Left cardiac atrium (tissue), 4 donors: ENCODE results near the gene CCDC191. TPM values are rescaled to one million over a fixed set of nuclear protein-coding genes. Genes with fewer than 3 reads are reported as not detected.
A peak's percentile ranks its signal among the peaks of the same experiment; 100 is the strongest.

ENCODE experiments used
- ATAC-seq, 2 donors: fragments of 200-7000 bp; cut with Tn5 transposase; one replicate each; pipeline ENCODE4 v1.9.1; 2020; ENCODE audit warnings: mild to moderate bottlenecking in 2 of 2, moderate library complexity in 2 of 2
- DNase-seq: peaks from one replicate; pipeline ENCODE4 v3.0.0-alpha.2; 2020
- intact Hi-C, 2 donors: fragments of 100-400 bp; cut with DNase I; formaldehyde crosslinking; loops; one replicate each; pipeline versions ENCODE4 v1.14.1 to v1.15.1; 2022 to 2023
- total RNA-seq, 2 donors: library from RNA; stranded (reverse); fragmentation: NEBNext Ultra II Directional; extraction: Animal tissue kit (Norgen Biotek cat#: 25700); gene quantifications; one replicate each; pipeline ENCODE4 v1.2.1, GENCODE V29; 2021
- donor health status: DM: no; HTN: yes; CAD: no.
- donor health status: DM: no; HTN: yes; CAD: no; lungs with severe emphysema.
- donor health status: DM: yes; HTN: yes; CAD: no.
- donor health status: Dilated cardiomyopathy.

CCDC191 gene
- total RNA-seq, 2 donors from 2014 or later = 1.3 to 1.4 TPM

- no peak for DNase-seq
- intact Hi-C loops = no loop called here
- no peak for ATAC-seq
Observed at GRCh38 chr3:113985541-113985940, 70.8 kb downstream of the CCDC191 start.

DNA sequence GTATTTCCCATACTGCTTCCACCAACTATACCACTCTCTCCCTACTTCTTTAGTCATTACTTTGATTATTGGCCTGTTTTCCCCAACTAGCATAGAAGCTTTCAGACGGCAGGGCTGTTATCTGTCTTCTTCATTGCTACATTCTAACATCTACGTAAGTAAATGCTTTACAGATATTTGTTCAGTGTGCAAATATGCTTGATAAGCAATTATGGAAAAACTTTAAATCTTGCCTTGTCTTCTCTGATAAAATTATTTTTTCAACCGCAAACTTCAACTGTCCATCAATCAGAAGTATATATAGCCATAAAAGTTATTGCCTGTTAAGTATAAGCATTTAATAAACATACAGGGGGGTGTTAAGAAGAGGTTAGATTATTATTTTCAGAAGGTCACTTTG, 72.8 kb downstream of the CCDC191 start:
- ATAC-seq (no peak), DNase-seq (no peak)
- intact Hi-C loops = no loop called here

- DNase-seq = no peak
- intact Hi-C loops = no loop called here
- no peak for ATAC-seq
Observed at GRCh38 chr3:113981803-113982202, 74.5 kb downstream of the CCDC191 start.

DNA sequence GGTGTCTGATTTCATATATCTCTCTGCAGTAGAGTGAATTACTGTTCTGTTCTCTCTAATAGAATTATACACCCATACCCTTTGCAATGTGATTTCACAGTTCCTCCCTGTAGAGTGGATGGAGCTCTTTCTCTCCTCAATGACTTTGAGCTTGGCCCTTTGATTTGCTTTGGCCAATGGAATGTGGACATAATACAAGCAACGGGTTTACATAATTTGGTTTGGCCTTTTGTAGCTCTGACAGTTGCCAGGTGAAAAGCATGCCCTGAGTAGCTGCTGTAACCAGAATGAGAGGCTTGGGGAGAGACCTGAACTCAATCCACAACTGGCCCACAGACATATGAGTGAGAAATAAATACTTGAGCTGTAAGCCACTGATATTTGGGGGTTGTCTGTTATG, 76.4 kb downstream of the CCDC191 start:
- DNase-seq (no peak), ATAC-seq (no peak)
- intact Hi-C loops = no loop called here

DNA sequence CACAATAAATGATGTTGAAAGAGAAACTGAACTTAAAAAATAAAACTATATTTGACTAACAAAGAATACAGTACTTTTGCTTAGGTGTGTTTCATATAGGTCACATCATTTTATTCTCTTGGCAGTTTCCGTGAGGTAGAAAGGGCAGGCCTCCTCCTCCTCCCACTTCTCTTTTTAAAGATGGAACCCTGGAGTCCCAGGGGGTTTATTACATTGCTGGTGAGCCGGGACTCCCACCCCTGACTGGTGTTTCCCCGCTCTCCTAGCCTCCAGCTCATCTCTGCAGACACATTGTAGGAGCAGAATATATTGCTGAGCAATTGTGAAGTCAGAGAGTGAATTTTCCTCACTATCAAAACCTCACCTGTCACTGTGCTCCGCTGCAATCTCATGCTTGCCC, 78.5 kb downstream of the CCDC191 start:
- DNase-seq = no peak
- intact Hi-C loops = no loop called here
- ATAC-seq = no peak

GRCh38 chr3:113968986-113969385, 87.3 kb downstream of the CCDC191 start:
- intact Hi-C loops = no loop called here
- ATAC-seq (peak; percentile 59 to 80), DNase-seq (no peak)

- intact Hi-C loops = no loop called here
- DNase-seq (no peak), ATAC-seq (no peak)
Observed at GRCh38 chr3:113966172-113966571, 90.2 kb downstream of the CCDC191 start.

GRCh38 chr3:113963879-113964278, 92.4 kb downstream of the CCDC191 start:
- intact Hi-C loops = no loop called here

DNA sequence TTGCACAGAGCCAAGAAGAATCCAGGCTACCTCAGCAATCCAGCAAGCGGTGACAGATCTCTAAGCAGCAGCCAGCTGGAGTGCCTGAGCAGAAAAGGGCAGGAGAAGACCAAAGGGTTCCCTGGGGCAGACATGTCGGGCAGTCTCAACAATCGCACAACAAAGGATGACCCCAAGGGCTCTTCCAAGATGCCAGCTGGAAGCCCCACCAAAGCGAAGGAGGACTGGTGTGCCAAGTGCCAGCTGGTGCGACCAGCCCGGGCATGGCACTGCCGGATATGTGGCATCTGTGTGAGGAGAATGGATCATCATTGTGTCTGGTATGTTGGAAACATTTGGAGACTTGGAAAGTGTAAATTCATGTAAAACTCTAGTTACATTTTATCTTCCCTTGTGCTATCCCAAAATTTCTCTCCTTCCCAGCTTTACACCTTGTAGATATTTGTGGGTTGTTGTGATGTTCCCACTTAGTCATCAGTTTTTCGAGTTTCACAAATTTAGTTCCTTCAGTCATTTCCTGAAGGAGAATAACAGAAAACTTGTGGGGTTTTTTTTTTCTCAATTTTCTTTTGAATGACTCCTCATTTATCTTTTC, 102.1 kb downstream of the CCDC191 start:
- DNase-seq (no peak), ATAC-seq (no peak)
- intact Hi-C loops = no loop called here

More at GRCh38 chr3:113963879-113964278, 92.4 kb downstream of the CCDC191 start:
- no peak for DNase-seq
- no peak for ATAC-seq

GRCh38 chr3:113953677-113954076, 102.6 kb downstream of the CCDC191 start:
- DNase-seq = no peak
- no peak for ATAC-seq
- intact Hi-C loops = no loop called here

GRCh38 chr3:113952921-113953320, 103.4 kb downstream of the CCDC191 start:
- DNase-seq = no peak
- intact Hi-C loops = no loop called here
- ATAC-seq = no peak

- DNase-seq (peak; percentile 34), ATAC-seq (peak; percentile 32 to 55)
- intact Hi-C loops = no loop called here
Observed at GRCh38 chr3:113948015-113948917, 108.1 kb downstream of the CCDC191 start.

DNA sequence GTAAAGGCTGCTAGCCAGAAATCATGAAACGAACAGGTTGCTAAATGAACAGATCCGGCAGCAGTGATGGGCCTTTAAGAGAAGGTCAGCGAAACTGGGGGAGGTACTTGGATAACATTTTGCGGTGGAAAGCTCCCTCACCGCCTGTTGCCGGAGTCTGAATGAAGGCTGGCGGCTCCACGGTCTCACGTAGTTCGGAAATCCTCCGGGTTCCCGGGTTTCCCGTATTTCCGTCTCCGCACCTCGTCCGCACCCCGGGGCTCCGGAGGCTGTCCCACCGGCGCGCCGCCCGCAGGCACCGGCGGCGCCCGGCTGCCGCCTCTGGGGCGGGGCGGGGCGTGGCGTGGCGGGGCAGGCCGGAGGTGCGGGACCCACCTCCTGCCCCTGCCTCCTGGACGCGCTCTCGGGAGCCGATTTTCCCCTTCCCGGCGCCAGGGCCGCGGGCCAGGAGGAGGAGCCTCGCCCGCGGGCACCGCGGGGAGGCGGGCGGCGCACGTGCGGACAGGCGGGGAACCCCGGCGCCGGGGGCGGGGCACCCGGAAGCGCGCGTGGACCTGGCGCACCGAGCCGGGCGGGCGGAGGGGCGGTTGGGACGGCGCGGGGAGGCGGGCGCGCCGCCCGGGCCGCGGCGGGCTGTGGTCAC, 108.8 kb downstream of the CCDC191 start, which contains the start of gene ZDHHC23:
TSS of gene ZDHHC23 (plus strand) at position 642 of the 643 bp plus-strand sequence. CDS start 790 bp downstream, outside the sequence.
- intact Hi-C loops = no loop called here
- peak; percentile 91 to 97 for ATAC-seq
- peak; percentile 82 for DNase-seq

DNA sequence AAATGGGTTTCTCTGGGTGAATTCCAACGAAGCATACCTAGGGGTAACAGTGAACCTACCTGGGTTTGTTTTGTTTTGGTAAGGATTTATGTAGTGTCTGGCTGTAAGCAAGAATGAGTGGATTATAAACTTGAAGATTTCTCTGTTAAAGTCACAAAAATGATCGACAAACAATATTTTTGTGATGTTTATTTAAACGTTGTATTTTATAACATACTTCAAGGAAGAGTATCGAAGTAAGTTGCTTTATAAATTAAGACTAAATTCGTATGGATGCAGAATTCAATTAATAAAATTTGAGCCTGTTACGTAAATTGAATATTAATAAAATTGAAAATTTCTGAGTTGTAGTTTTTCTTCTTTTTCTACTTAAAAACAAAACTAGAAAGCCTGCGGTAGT, 109.5 kb downstream of the CCDC191 start:
- intact Hi-C loops = no loop called here
- ATAC-seq = no peak
- DNase-seq = no peak

DNA sequence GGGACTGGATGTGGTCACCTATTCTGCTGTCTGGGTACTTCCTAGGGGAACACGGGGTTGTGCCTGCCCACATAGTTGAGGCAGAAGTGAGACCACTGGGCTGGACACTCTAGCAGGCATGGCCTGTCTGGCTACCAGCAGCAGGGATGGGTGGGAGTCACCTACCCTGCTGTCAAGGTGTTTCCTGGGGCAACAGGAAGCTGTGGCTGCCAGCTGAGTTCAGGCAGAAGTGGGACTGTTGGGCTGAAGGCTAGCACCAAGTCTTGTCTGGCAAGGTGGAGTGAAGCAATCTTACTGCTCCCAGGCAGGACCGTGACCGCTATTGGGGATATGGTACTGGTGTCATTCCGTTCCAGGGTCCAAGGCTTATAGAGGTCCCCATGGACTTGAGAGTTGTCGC, 128.8 kb downstream of the CCDC191 start:
- intact Hi-C loops = no loop called here
- no peak for DNase-seq
- ATAC-seq = no peak

GRCh38 chr3:113914646-113915045, 141.7 kb downstream of the CCDC191 start:
- ATAC-seq (no peak), DNase-seq (no peak)
- intact Hi-C loops = no loop called here
